SK-N-SH (cell line): ENCODE results near the gene ZNF280D. TPM values are rescaled to one million over a fixed set of nuclear protein-coding genes. Genes with fewer than 3 reads are reported as not detected.

Source experiments
- CTCF ChIA-PET: fragments of 300-600, 350-600 bp; formaldehyde crosslinking; extraction: SDS; loops from one replicate; lab custom pipeline; 2021; lab: Yijun Ruan, JAX
- POLR2A ChIA-PET: fragments of 350-600 bp; sonication (Branson Sonifier 250); formaldehyde crosslinking; extraction: SDS; loops from one replicate; lab custom pipeline; 2020; ENCODE audit warnings: antibody characterized with exemption, inconsistent platforms; lab: Yijun Ruan, JAX
- DNase-seq: peaks from one replicate; pipeline ENCODE4 v3.0.0; 2012
- H2AFZ ChIP-seq: fragments of 200-600 bp; sonication (generic); 2 replicates; pipeline ENCODE4 v1.8.1; 2016; ENCODE audit warnings: antibody characterized with exemption, mild to moderate bottlenecking, low read depth
- H3F3A ChIP-seq: fragments of 200-600 bp; sonication (generic); replicated peaks from 2 replicates; pipeline ENCODE3; 2016; ENCODE audit warnings: antibody characterized with exemption, mild to moderate bottlenecking; ENCODE audit not compliant: insufficient read depth
- H3K27ac ChIP-seq, 2 experiments: fragments of 200-500 bp in 1 of 2; fragments of 200-600 bp in 1 of 2; sonication (Bioruptor generic) in 1 of 2; sonication (generic), shearing (Covaris generic) in 1 of 2; 2 replicates each; pipeline versions ENCODE4 v1.5.1 to v1.6.1; 2014 to 2016; ENCODE audit warnings: low read depth in 2 of 2, inconsistent platforms in 1 of 2, low read length in 1 of 2, mild to moderate bottlenecking in 1 of 2, mixed read lengths in 1 of 2
- H3K27me3 ChIP-seq: fragments of 200-600 bp; sonication (generic), shearing (Covaris generic); 2 replicates; pipeline ENCODE4 v1.6.1; 2016; ENCODE audit warnings: mixed run types; ENCODE audit not compliant: insufficient read depth
- H3K36me3 ChIP-seq, 2 experiments: fragments of 200-500 bp in 1 of 2; fragments of 200-600 bp in 1 of 2; sonication (Bioruptor generic) in 1 of 2; sonication (generic) in 1 of 2; replicated peaks in 1 of 2; 2 replicates each; pipeline versions ENCODE3 to v1.5.1; 2014 to 2016; ENCODE audit warnings: low read length in 1 of 2, mild to moderate bottlenecking in 1 of 2; ENCODE audit not compliant: insufficient read depth in 2 of 2, control insufficient read depth in 1 of 2
- H3K4me1 ChIP-seq, 2 experiments: fragments of 200-500 bp in 1 of 2; fragments of 200-600 bp in 1 of 2; sonication (Bioruptor generic) in 1 of 2; sonication (generic), shearing (Covaris generic) in 1 of 2; 2 replicates each; pipeline versions ENCODE4 v1.5.1 to v1.6.1; 2014 to 2016; ENCODE audit warnings: low read depth in 1 of 2, low read length in 1 of 2, mixed run types in 1 of 2; ENCODE audit not compliant: insufficient read depth in 2 of 2, control insufficient read depth in 1 of 2
- H3K4me2 ChIP-seq: fragments of 200-600 bp; sonication (generic), shearing (Covaris generic); 2 replicates; pipeline ENCODE4 v1.6.1; 2017; ENCODE audit warnings: mixed run types
- H3K4me3 ChIP-seq, 2 experiments: fragments of 200-500 bp in 1 of 2; fragments of 200-600 bp in 1 of 2; sonication (Bioruptor generic) in 1 of 2; sonication (generic), shearing (Covaris generic) in 1 of 2; 2 replicates each; pipeline versions ENCODE4 v1.5.1 to v1.8.1; 2014 to 2016; ENCODE audit warnings: low read depth in 2 of 2, inconsistent platforms in 1 of 2, low read length in 1 of 2, mild to moderate bottlenecking in 1 of 2, mixed read lengths in 1 of 2, moderate library complexity in 1 of 2
- H3K79me2 ChIP-seq: fragments of 200-600 bp; sonication (generic); 2 replicates; pipeline ENCODE4 v1.8.1; 2017; ENCODE audit warnings: mild to moderate bottlenecking; ENCODE audit not compliant: insufficient read depth
- H3K9ac ChIP-seq: fragments of 200-600 bp; sonication (generic); 2 replicates; pipeline ENCODE4 v1.6.1; 2017; ENCODE audit warnings: mixed run types
- H3K9me2 ChIP-seq: fragments of 200-600 bp; sonication (generic); 2 replicates; pipeline ENCODE4 v1.6.1; 2017; ENCODE audit warnings: mixed run types
- H3K9me3 ChIP-seq: fragments of 200-600 bp; sonication (generic); 2 replicates; pipeline ENCODE4 v1.6.1; 2017; ENCODE audit warnings: mixed run types, mild to moderate bottlenecking, moderate library complexity
- H4K20me1 ChIP-seq: fragments of 200-600 bp; sonication (generic); 2 replicates; pipeline ENCODE4 v1.6.1; 2017; ENCODE audit warnings: mild to moderate bottlenecking, mixed run types; ENCODE audit not compliant: insufficient read depth
- ELF1 ChIP-seq: IDR thresholded peaks from 2 replicates; pipeline ENCODE4 v1.4.0; 2012
- EP300 ChIP-seq, 2 experiments: IDR thresholded peaks; 2 replicates each; pipeline versions ENCODE4 v1.4.0 to v1.6.1; 2012; ENCODE audit warnings: borderline replicate concordance in 1 of 2, low read depth in 1 of 2, low read length in 1 of 2
- EZH2phosphoT487 ChIP-seq: fragments of 200-600 bp; sonication (generic); IDR thresholded peaks from 2 replicates; pipeline ENCODE4 v1.6.1; 2017; ENCODE audit warnings: low read depth, mixed run types, mild to moderate bottlenecking, antibody characterized with exemption, moderate library complexity, borderline replicate concordance
- FOSL2 ChIP-seq: IDR thresholded peaks from 2 replicates; pipeline ENCODE4 v1.4.0; 2012; ENCODE audit warnings: low read depth, mild to moderate bottlenecking, moderate library complexity, borderline replicate concordance
- FOXJ3 ChIP-seq: sonication (generic); formaldehyde crosslinking; IDR thresholded peaks from 2 replicates; pipeline ENCODE4 v1.5.1; 2020; ENCODE audit warnings: mild to moderate bottlenecking, missing genetic modification reagents
- FOXM1 ChIP-seq: IDR thresholded peaks from 2 replicates; pipeline ENCODE4 v1.4.0; 2012; ENCODE audit warnings: low read depth, mild to moderate bottlenecking
- NFIC ChIP-seq: IDR thresholded peaks from 2 replicates; pipeline ENCODE4 v1.4.0; 2012; ENCODE audit warnings: borderline replicate concordance
- NRF1 ChIP-seq: IDR thresholded peaks from 2 replicates; pipeline ENCODE4 v1.6.1; 2012; ENCODE audit warnings: low read depth, mild to moderate bottlenecking, low read length
- PBX3 ChIP-seq: IDR thresholded peaks from 2 replicates; pipeline ENCODE4; 2012
- RFX5 ChIP-seq: IDR thresholded peaks from 2 replicates; pipeline ENCODE4 v1.6.1; 2012; ENCODE audit warnings: mild to moderate bottlenecking, improper control_type of control experiment, low read length
- RXRA ChIP-seq: IDR thresholded peaks from 2 replicates; pipeline ENCODE4 v1.4.0; 2012; ENCODE audit warnings: low read depth, mild to moderate bottlenecking, borderline replicate concordance
- SIN3A ChIP-seq: IDR thresholded peaks from 2 replicates; pipeline ENCODE4 v1.6.1; 2012; ENCODE audit warnings: low read depth, mild to moderate bottlenecking, low read length, moderate library complexity, borderline replicate concordance
- TAF1 ChIP-seq: IDR thresholded peaks from 2 replicates; pipeline ENCODE4 v1.6.1; 2012; ENCODE audit warnings: low read depth, mild to moderate bottlenecking, low read length, moderate library complexity, borderline replicate concordance
- TEAD4 ChIP-seq: IDR thresholded peaks from 2 replicates; pipeline ENCODE4 v1.4.0; 2012; ENCODE audit warnings: mild to moderate bottlenecking, borderline replicate concordance; ENCODE audit not compliant: insufficient read depth
- USF2 ChIP-seq: fragments of 150-350 bp; IDR thresholded peaks from 2 replicates; pipeline ENCODE4 v1.6.1; 2017; ENCODE audit warnings: antibody characterized with exemption, low read length, low read depth, borderline replicate concordance
- WGBS: methylation state at CpG from one replicate; pipeline ENCODE4 v1.1.6; 2017; ENCODE audit warnings: low lambda C conversion rate; 5-methylcytosine and 5-hydroxymethylcytosine counted together
- polyA plus RNA-seq, 3 experiments: library from polyadenylated mRNA; depleted of rRNA; stranded (reverse); fragments of >200 nt; gene quantifications; 2 replicates each; pipeline ENCODE4 v1.2.3, GENCODE V29; 2012
- TF ChIP-seq, protein P1 (sequence below): fragments of 150-350 bp; IDR thresholded peaks from 2 replicates; pipeline ENCODE4 v1.6.1; 2016; ENCODE audit warnings: mild to moderate bottlenecking, low read depth, low read length
- TF ChIP-seq, protein P2 (sequence below): fragments of 200-600 bp; sonication (generic); IDR thresholded peaks from 2 replicates; pipeline ENCODE4 v1.6.1; 2017; ENCODE audit warnings: antibody characterized with exemption, mild to moderate bottlenecking, moderate library complexity

ZNF280D gene
- polyA plus RNA-seq, 1 of the 3 experiments (the other 2 are of a cell fraction) = 5.4 TPM

DNA sequence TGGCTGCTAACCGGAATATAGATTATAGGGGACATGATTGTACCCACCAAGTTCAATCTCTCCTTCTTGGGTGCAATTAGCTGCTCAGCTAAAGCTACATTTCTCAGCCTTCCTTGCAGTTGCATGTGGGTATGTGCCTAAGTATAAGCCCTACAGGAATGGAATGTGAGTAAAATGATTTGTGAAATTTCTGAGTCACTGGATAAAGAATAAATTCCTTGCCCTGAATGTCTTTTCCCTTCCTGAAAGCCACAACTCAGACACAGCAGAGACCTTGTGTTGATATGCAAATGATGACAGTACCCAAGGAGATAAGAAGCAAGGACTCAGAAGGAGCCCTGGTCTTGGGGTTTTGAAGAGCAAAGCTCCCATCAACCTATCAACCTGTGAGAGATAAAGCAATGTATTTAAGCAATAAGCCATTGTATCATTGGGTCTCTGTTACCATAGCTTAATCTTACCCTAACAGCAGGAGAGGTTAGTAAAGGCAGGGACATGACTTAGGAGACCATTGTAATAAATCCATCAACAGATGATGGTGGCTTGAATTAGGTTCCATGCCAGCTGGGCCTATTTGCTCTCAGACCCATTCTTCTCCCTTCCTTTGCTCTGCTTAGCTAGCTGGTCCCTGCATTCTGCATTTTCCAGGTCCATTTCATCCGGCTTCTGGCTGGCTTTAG, 25.6 kb upstream of the ZNF280D start (continued):
- TF ChIP-seq, protein P1, sequence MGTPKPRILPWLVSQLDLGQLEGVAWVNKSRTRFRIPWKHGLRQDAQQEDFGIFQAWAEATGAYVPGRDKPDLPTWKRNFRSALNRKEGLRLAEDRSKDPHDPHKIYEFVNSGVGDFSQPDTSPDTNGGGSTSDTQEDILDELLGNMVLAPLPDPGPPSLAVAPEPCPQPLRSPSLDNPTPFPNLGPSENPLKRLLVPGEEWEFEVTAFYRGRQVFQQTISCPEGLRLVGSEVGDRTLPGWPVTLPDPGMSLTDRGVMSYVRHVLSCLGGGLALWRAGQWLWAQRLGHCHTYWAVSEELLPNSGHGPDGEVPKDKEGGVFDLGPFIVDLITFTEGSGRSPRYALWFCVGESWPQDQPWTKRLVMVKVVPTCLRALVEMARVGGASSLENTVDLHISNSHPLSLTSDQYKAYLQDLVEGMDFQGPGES = no peak
- 0 out of 2 replicates have a peak, but pooled peaks have one; percentile 19 for TF ChIP-seq TEAD4

DNA sequence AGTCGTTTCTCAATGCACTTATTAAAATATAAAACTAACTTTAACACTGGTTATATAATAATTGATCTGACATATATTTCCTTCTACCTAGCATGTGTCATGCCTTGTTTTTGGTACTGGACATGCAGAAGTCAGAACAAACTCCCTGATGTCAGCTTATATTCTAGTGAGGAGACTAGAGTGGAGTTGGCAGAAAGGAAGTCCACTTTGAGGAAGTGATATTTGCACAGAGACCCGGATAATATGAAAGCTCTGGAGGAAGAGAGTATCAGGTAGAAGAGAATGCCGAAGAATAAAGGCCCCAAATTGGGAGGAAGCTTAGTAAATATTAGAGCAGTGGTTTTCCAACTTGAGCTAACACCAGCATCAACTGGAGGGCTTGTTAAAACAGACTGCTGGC, 24.6 kb upstream of the ZNF280D start:
- no peak overlapping the region for H3K9ac ChIP-seq
- H2AFZ ChIP-seq = no peak overlapping the region
- peaks cover 6 to 22% of the 10 kb centered on the region in 2 experiments for H3K4me1 ChIP-seq
- no peaks in the 10 kb centered on the region for H3K79me2 ChIP-seq
- H3K27ac ChIP-seq = no peak overlapping the region
- H3K27me3 ChIP-seq = no peaks in the 10 kb centered on the region
- H3F3A ChIP-seq = peaks cover 19% of the 10 kb centered on the region
- no peaks in the 10 kb centered on the region for H3K36me3 ChIP-seq
- H3K9me3 ChIP-seq = no peaks in the 10 kb centered on the region
- no peaks in the 10 kb centered on the region for H4K20me1 ChIP-seq
- H3K4me2 ChIP-seq = no peak overlapping the region
- H3K9me2 ChIP-seq = no peaks in the 10 kb centered on the region
- TF ChIP-seq SIN3A (no peak), TAF1 (no peak), FOXJ3 (CRISPR knock-in tag) (no peak), USF2 (no peak), RFX5 (no peak), NRF1 (no peak), FOXM1 (no peak), ELF1 (no peak), NFIC (no peak), FOSL2 (no peak), EP300 (IDR thresholded peaks at IDR 0.05; ENCODE audit: borderline replicate concordance in 1 of 2, low read depth in 1 of 2, low read length in 1 of 2) (no peak), TEAD4 (no peak), RXRA (no peak), PBX3 (no peak), EZH2phosphoT487 (no peak)
- TF ChIP-seq, protein P2, sequence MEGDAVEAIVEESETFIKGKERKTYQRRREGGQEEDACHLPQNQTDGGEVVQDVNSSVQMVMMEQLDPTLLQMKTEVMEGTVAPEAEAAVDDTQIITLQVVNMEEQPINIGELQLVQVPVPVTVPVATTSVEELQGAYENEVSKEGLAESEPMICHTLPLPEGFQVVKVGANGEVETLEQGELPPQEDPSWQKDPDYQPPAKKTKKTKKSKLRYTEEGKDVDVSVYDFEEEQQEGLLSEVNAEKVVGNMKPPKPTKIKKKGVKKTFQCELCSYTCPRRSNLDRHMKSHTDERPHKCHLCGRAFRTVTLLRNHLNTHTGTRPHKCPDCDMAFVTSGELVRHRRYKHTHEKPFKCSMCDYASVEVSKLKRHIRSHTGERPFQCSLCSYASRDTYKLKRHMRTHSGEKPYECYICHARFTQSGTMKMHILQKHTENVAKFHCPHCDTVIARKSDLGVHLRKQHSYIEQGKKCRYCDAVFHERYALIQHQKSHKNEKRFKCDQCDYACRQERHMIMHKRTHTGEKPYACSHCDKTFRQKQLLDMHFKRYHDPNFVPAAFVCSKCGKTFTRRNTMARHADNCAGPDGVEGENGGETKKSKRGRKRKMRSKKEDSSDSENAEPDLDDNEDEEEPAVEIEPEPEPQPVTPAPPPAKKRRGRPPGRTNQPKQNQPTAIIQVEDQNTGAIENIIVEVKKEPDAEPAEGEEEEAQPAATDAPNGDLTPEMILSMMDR = no peak
- DNase-seq = no peak
- H3K4me3 ChIP-seq = no peak overlapping the region
- ChIA-PET CTCF (interaction anchor here (1.4 kb wide), 1 partner anchor 267 kb away, joined by 3 read pairs; no protein-coding TSS in a partner anchor), POLR2A (no interaction called here)
- WGBS = 73% methylated on average over 3 of the region's 3 CpGs
